ENCODE data around the gene CFAP74.

Gene CFAP74, protein sequence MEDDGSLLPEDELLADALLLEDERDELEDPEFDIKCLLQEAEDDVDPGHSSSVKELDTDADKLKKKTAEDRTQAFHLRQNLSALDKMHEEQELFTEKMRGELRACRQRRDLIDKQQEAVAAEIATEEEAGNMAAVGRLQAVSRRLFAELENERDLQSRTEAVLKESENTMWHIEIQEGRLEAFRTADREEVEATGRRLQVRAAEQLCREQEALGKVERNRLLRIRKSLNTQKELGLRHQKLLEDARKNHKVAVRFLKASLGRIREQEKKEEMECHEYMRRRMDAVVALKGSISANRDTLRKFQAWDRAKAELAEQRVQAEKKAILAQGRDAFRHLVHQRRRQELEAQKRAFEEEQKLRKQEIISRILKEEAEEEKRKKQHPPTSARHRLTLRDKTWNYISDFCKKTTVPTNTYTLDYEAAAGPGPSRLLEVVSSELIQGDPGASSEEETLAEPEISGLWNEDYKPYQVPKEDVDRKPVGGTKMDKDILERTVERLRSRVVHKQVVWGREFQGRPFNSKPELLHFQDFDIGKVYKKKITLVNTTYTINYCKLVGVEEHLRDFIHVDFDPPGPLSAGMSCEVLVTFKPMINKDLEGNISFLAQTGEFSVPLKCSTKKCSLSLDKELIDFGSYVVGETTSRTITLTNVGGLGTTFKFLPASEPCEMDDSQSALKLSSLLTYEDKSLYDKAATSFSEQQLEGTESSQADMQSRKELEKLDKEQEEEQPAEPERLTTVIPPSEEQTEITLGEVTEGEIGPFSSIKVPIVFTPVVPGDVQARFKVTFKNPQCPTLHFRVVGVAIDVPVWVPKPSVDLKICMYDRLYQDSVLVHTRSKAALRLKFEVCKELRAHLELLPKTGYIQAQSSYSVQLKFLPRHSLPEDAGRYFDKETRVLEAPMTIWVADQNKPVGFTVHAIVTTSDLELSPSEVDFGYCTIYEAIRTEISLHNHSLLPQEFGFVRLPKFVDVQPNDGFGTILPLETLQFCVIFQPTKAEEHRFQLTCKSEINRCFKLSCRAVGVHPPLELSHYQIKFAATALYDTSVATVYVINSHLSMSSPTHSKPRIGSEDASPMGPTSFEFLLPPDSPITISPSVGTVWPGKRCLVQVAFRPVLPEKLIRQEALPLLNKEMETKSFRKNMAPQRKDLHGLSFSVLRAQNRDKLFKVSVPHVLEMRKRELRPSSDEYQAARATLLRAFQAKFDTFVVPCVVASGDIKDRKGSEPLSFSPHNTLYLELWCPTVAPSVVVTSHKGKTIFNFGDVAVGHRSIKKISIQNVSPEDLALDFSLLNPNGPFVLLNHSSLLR (N-terminal part only)

DNA sequence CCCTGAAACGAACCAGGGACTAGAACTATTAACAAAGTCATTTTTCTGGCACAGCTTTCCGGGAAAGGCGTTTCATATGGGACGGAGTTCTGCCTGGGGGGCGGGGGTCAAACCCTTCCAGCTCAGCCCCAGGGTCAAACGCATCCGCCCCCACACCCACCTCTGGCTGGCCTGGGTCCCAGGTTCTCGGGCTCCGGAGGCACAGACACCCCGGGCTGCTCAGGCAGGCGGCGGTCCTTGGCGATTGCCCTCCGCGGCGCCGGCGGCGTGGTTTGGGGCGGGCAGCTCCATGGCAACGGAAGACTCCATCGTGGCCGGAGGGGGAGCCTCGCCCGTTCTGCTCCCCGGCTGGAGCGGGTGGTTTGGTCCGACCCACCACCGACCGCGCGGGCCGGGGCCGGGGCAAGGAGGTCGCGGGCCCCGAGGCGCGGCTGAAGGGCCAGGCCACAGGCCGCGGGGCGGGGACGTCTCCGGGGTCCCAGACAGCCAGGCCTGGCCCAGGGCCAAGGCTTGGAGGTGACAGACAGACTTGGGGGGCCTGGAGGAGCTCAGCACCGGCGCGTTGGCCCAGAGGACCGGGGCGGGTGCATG, at the start of gene CFAP74:
TSS of gene CFAP74 (minus strand) at position 246 of the 591 bp plus-strand sequence. CDS start 12,830 bp downstream, outside the sequence.
- Mint-ChIP-seq H3K4me3 (no peak within 1 kb of the TSS), H3K9me3 (no peaks in the 10 kb centered on the region), H3K4me1 (no peaks in the 10 kb centered on the region), H3K27ac (no peak within 1 kb of the TSS), H3K27me3 (peaks cover 48 to 66% of the 10 kb centered on the region in 2 donors), H3K36me3 (no peaks in the 10 kb centered on the region)
- ATAC-seq (replicated peaks) (peak; percentile 34 to 38), DNase-seq (no peak)

DNA sequence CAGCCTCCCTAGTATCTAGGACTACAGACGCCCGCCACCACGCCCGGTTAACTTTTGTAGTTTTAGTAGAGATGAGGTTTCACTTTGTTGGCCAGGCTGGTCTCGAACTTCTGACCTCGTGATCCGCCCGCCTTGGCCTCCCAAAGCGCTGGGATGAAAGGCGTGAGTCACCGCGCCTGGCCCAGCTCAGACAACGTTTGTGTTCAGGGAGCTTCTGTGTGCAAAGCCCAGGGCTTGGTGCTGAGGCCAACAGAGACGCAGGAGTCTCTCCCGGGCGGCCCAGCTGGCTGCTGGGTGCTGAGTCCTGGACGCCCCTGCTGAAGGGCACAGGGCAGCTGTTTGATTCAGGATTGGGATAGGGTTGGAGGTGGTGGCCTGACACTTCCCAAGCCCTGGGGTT, 49.6 kb upstream of the CFAP74 start:
- no peak overlapping the region for H3K4me3 Mint-ChIP-seq
- peaks cover 6 to 13% of the 10 kb centered on the region in 2 donors for H3K27me3 Mint-ChIP-seq
- no peak overlapping the region for H3K27ac Mint-ChIP-seq
- DNase-seq, result no peak
- H3K36me3 Mint-ChIP-seq, result peaks cover 2 to 5% of the 10 kb centered on the region in 2 donors
- no peaks in the 10 kb centered on the region for H3K9me3 Mint-ChIP-seq
- peaks cover 20 to 35% of the 10 kb centered on the region in 2 donors for H3K4me1 Mint-ChIP-seq
- ATAC-seq (replicated peaks), result no peak

DNA sequence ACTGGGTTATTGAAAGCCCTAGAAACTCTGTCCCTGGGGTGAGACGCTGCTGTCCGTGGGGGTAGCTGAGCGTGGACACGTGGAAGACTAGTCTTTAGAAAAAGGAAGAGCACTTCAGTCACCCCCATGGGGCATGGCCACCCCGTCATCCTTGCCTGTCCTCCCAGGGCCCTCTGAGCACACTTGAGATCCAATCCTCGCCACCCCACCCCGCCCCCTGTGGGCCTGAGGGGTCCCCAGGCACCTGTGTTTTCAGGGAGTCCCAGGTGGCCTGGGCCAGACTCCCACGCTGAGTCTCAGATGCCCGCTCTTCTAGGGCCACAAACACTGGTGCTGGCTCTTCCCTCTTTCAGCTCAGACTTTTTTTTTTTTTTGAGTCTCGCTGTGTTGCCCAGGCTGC, 49.2 kb upstream of the CFAP74 start:
- DNase-seq (no peak), ATAC-seq (replicated peaks) (no peak)
- H3K4me1 Mint-ChIP-seq, result peaks cover 22 to 35% of the 10 kb centered on the region in 2 donors
- H3K36me3 Mint-ChIP-seq, result peaks cover 5% of the 10 kb centered on the region in 2 donors
- H3K9me3 Mint-ChIP-seq, result no peaks in the 10 kb centered on the region
- no peak overlapping the region for H3K4me3 Mint-ChIP-seq
- H3K27ac Mint-ChIP-seq, result no peak overlapping the region
- peaks cover 9 to 16% of the 10 kb centered on the region in 2 donors for H3K27me3 Mint-ChIP-seq

DNA sequence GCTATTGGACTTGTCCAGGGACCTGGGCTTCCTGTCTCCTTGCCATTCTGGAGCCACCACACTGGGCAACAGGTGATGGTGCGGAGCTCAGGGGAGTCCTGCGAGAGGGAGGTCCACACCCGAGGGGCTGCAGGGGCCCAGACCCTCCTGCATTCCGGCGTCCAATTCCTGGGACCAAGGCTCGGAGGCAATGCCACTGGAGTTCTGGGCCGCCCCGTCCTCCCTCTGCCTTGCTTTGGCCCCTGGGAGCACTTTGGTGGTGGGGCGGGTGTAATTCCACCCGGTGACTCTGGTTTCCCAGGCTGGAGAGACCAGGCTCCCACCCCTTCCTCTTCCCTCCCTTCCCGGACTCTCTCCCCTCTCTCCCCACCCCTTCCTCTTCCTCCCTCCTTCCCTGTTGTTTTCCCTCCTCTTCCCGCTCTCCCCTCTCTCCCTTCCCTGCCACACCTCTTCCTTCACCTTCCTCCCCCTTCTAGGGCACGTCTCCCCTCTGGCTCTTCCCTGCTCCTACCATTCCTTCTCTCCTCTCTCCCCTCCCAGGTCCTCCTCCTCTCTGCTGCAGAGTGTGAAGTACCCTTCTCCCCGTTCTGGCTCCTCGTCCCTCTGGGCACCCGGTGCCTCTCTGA, 48.6 kb upstream of the CFAP74 start:
- DNase-seq, result no peak
- Mint-ChIP-seq H3K27ac (peak overlapping the region; percentile 3), H3K4me1 (peaks cover 22 to 35% of the 10 kb centered on the region in 2 donors), H3K36me3 (peaks cover 5% of the 10 kb centered on the region in 2 donors), H3K27me3 (peaks cover 15 to 16% of the 10 kb centered on the region in 2 donors), H3K4me3 (peak overlapping the region; percentile 56 to 67), H3K9me3 (no peaks in the 10 kb centered on the region)
- ATAC-seq (replicated peaks), result no peak

DNA sequence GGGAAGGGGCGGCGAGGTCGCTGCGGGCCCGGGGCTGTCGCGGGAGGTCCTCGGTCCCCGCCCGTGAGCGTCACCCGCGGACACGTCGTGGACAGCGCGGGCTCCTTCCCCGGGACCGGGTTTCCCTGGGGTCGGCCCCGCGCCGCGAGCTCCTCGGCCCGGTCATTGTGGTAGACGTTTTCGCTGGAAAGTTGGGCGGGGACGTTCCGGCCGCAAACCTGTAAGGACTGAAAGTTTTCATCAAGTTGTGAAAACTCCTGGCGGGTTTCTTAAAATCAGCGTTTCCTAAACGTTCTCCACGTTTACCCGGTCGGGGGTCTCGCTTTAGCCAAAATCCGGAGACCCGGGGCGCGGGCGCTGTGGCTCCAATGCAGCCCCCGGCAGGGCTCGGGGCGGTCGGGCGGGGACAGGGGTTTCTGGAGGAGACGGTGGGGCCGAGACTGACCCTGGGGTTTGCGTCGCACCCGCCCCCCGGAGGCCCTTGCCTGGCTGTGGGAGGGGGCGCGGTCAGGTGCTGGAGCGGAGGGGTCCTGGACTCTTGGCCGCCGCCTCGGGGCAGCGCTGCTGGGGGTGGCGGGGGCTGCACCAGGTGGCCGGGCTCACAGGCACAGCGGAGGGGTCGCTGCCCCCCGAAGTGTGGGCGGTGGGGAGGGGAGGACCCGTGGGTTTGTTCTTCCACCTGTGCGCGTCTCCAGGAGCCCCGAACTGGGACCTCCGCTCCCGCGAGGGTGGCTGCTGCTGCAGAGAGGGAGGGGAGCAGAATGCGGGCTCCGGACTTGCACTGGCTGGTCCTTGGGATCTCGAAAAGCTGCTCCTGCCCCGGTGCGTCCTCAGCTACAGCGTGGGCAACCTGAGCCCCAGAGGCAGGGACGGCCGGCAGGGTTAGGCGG, 47.5 kb upstream of the CFAP74 start:
- DNase-seq, result no peak
- no peak overlapping the region for H3K27ac Mint-ChIP-seq
- H3K36me3 Mint-ChIP-seq, result peaks cover 4 to 5% of the 10 kb centered on the region in 2 donors
- ATAC-seq (replicated peaks), result no peak
- H3K9me3 Mint-ChIP-seq, result no peaks in the 10 kb centered on the region
- peaks cover 25 to 35% of the 10 kb centered on the region in 2 donors for H3K4me1 Mint-ChIP-seq
- peak overlapping the region; percentile 69 to 70 for H3K4me3 Mint-ChIP-seq
- H3K27me3 Mint-ChIP-seq, result peaks cover 21 to 26% of the 10 kb centered on the region in 2 donors

DNA sequence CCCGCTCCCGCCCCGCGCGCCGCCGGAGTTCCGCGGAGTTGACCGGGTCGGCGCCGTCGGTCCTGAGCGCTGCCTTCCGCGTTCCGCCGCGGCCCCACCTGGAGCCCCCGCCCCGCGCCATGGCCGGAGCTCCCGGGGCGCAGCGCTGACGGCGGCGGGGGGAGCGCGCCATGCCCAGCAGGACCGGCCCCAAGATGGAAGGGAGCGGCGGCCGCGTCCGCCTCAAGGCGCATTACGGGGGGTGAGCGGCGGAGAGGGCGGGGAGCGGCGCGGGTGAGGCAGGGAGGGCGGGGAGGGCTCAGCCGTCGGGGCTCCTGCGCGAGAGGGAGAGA, 46.8 kb upstream of the CFAP74 start:
- H3K4me3 Mint-ChIP-seq, result peak overlapping the region; percentile 69 to 70
- no peak for DNase-seq
- peaks cover 0 to 5% of the 10 kb centered on the region in 2 donors for H3K36me3 Mint-ChIP-seq
- H3K27ac Mint-ChIP-seq, result peak overlapping the region; percentile 31
- peak; percentile 40 to 43 for ATAC-seq (replicated peaks)
- peaks cover 28 to 33% of the 10 kb centered on the region in 2 donors for H3K27me3 Mint-ChIP-seq
- peaks cover 30 to 41% of the 10 kb centered on the region in 2 donors for H3K4me1 Mint-ChIP-seq
- no peaks in the 10 kb centered on the region for H3K9me3 Mint-ChIP-seq

DNA sequence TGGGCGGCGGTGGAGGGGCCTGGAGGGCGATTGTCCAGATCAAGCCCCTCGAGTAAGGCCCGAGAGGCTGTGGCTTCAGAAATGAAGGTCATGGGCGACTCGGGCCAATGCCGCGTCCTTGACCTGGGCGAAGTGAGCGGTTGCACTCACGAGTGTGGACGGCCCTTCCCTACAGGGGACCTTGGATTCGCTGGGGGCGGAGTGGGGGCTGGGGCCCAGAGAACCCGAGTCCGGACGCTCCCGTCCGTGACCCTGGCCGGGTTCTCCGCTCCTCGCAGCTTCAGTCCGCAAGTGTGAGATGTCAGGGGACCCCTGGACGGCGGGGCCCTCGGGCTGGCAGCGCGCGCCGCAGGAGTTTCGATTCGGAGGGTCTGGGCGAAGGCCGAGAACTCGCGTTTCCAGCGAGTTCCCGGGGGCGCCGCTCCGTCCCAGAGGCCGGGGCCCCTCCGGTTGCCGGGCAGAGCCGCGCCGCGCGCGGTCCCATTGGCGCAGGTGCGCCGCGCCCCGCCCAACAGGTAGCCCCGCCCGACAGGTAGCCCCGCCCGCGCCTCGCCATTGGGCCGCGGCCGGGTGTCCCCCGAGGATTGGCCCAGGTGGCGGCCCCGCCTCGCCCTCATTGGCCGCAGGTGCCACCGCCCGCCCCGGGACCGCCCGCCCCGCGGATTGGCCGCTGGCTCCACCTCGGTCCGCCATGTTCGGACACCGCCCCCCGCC, 46.3 kb upstream of the CFAP74 start, which contains the start of gene PRKCZ:
TSS of gene PRKCZ (plus strand) at position 694 of the 714 bp plus-strand sequence. CDS start 220 bp downstream, outside the sequence.
- Mint-ChIP-seq H3K27ac (peak within 1 kb of the TSS; percentile 87), H3K4me1 (peaks cover 31 to 45% of the 10 kb centered on the region in 2 donors), H3K36me3 (peaks cover 0 to 5% of the 10 kb centered on the region in 2 donors), H3K9me3 (no peaks in the 10 kb centered on the region), H3K27me3 (peaks cover 33 to 38% of the 10 kb centered on the region in 2 donors), H3K4me3 (peak within 1 kb of the TSS; percentile 77 to 86)
- peak; percentile 90 to 94 for ATAC-seq (replicated peaks)
- peak; percentile 91 for DNase-seq

DNA sequence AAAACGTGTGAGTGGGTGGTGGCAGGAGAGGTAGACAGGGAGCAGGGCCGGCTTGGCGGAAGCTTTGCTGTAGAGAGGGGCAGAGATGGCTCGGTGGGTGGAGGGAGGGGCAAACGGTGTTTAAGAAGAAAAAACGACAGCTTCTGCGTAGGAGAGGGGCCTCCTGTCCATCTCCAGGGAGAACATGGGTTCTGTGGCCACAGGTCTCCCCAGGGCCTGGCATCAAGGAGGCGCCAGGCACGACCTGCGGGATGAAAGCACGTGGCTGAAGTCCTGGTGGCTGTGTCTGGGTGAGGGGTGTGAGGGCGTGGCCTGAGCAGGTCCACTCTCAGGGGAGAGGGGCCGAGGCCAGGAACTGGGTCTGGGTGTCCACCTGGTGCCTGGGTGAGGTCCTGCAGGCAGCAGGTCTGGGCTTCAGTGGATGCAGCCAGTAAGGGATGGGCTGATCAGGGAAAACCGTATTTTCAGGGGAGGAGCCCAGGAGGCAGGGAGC, 45.7 kb upstream of the CFAP74 start:
- DNase-seq (no peak), ATAC-seq (replicated peaks) (no peak)
- H3K27me3 Mint-ChIP-seq, result peaks cover 33 to 39% of the 10 kb centered on the region in 2 donors
- H3K27ac Mint-ChIP-seq, result peak overlapping the region; percentile 87
- H3K9me3 Mint-ChIP-seq, result no peaks in the 10 kb centered on the region
- peak overlapping the region; percentile 77 to 86 for H3K4me3 Mint-ChIP-seq
- peaks cover 0 to 5% of the 10 kb centered on the region in 2 donors for H3K36me3 Mint-ChIP-seq
- peaks cover 31 to 45% of the 10 kb centered on the region in 2 donors for H3K4me1 Mint-ChIP-seq

DNA sequence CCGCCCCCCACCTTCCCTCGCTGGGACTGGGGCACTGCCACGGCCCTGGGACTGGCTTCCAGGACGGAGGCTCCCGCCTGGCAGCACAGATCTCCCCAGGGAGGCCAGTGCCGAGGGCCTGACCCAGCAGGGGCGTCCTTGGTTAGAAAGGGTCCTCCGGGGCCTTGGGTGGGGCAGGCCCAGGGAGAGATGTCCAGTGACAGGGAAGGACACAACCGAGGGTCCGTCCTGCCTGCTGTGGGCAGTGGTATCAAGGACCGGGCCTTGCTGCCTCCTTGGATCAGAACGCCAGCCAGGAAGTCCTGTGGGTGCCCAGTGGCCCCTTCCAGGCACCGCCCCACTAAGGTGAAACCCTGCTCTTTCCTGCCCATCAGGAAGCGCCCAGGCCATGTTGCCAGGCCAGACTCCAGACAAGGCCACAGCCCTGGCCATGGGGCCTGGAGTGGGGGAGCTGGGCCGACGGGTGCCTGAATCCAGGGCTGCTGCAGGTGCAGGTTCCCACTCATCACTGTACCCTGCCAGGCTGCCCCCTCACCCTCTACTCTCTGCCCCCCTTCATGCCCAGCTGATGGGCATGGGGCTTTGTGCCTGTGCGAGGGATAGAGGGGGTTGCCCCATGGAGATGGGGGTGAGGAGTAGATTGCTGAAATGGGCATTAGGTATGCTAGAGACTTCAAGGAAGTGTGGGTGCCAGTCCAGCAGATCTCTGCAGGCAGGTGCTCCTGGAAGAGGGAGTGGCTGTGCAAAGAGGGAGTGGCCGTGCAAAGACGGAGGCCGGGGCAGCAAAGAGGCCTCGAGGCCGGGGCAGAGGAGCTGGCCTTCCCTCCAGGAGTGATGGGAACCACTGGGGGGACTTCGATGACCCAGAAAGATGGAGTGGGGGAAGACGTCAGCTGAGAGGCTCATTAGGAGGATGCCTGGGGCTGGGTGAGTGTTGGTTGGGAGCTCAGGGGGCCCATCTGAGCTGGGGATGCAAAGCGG, 44.5 kb upstream of the CFAP74 start:
- Mint-ChIP-seq H3K4me1 (peaks cover 32 to 41% of the 10 kb centered on the region in 2 donors), H3K4me3 (peak overlapping the region; percentile 43 to 86), H3K9me3 (no peaks in the 10 kb centered on the region), H3K27ac (peak overlapping the region; percentile 74), H3K36me3 (peaks cover 0 to 5% of the 10 kb centered on the region in 2 donors), H3K27me3 (peaks cover 39 to 46% of the 10 kb centered on the region in 2 donors)
- no peak for ATAC-seq (replicated peaks)
- DNase-seq, result no peak

DNA sequence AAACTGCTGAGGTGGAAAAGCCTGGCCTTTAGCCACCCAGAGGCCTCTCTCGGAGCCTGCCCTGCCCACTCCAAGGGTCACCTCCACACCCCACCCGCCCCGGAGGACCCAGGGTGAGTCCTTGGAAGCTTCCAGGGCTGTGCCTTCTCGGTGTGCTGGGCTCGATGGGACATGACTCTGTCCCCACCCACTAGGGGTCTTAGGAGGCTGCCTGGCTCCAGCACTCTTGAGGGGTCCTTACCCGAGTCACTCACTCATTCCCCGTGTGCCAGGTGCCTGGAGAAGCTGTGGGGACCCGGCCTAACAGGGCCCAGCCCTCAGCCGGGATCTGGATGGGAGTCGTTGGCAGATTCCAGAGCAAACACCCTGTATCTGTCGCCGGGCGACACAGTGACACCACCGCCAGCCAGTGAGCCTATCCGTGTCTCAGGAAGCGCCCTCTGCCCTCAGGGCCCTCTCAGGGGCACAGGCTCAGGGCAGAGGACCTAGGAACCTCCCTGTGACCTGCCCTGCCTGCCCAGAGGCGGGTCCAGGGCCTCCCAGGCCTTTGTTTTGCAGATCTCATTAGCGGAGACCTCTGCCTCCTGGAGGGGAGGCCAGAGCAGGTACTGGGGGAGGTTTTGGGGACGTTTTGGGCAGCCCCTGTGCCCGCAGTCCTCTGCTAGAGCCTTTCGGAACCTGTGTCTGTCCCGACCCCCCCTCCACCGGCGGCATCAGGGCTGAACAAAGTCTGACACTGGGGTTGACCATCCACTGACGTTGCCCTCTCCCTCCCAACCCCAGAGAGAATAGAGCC, 43.6 kb upstream of the CFAP74 start:
- no peak overlapping the region for H3K4me3 Mint-ChIP-seq

More for the DNA sequence above, 43.6 kb upstream of the CFAP74 start:
- no peak for DNase-seq
- Mint-ChIP-seq H3K36me3 (peaks cover 0 to 5% of the 10 kb centered on the region in 2 donors), H3K27ac (no peak overlapping the region), H3K9me3 (no peaks in the 10 kb centered on the region), H3K27me3 (peaks cover 39 to 48% of the 10 kb centered on the region in 2 donors), H3K4me1 (peaks cover 24 to 32% of the 10 kb centered on the region in 2 donors)
- ATAC-seq (replicated peaks), result no peak
